HEK293 (cell line): ENCODE data around the gene MRGPRE.

Experiments
- KLF16 ChIP-seq: fragments of 450-650 bp; formaldehyde crosslinking; IDR thresholded peaks from 2 replicates; pipeline ENCODE4 v1.5.1; 2017; ENCODE audit warnings: missing biosample characterization, missing genetic modification characterization
- ZNF121 ChIP-seq: fragments of 450-650 bp; formaldehyde crosslinking; IDR thresholded peaks from 2 replicates; pipeline ENCODE4 v1.5.1; 2016; ENCODE audit warnings: missing biosample characterization, missing genetic modification characterization
- ZNF239 ChIP-seq: fragments of 450-650 bp; formaldehyde crosslinking; IDR thresholded peaks from 2 replicates; pipeline ENCODE4 v1.5.1; 2016; ENCODE audit warnings: missing biosample characterization, missing genetic modification characterization
- ZNF791 ChIP-seq: fragments of 450-650 bp; formaldehyde crosslinking; IDR thresholded peaks from 2 replicates; pipeline ENCODE4 v1.5.1; 2016; ENCODE audit warnings: missing biosample characterization, missing genetic modification characterization
- TF ChIP-seq, protein P1 (sequence below): fragments of 450-650 bp; formaldehyde crosslinking; IDR thresholded peaks from 2 replicates; pipeline ENCODE4 v1.5.1; 2016; ENCODE audit warnings: missing biosample characterization, missing genetic modification characterization

DNA sequence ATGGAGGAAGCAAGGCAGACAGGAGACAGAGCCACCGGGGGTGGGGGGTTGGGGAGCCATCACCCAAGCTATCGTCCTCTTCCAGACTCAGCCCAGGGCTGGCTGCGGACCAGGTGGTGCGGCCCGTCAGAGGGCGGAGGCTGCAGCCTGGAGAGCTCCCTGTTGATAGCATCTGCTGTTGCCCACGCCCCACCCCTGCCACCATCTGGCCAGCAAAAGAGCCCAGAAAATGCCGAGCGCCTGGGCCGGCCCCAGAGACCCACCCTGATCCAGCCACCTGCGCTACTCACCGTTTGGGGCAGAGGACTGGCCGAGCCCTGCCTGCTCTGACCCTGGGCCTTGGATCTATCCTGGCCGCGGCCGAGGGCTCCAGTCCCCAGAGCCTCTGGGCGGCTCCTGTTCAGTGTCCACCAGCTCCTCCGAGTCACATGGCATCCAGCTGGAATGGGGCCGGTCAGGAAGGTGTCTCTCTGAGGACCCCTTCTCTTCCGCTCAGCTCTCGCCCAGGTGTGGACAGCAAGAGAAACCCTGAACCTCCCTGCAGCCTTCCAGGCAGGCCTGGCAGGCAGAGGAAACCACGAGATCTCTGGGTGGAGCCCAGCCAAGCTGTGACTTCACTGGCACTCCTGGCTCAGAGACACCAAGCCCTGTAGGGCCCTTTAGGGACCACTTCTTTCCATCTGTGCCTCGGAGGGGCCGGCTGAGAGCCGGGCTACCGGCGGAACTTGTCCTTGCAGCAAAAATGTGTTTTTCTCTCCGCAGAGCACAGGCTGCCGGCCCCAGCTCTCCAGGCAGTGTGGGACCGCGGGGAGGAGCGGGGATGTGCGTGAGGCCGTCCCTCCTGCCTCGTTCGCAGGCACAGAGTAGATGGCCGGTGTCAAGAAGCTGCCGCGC lies at the start of gene MRGPRE:
- TF ChIP-seq, protein P1, sequence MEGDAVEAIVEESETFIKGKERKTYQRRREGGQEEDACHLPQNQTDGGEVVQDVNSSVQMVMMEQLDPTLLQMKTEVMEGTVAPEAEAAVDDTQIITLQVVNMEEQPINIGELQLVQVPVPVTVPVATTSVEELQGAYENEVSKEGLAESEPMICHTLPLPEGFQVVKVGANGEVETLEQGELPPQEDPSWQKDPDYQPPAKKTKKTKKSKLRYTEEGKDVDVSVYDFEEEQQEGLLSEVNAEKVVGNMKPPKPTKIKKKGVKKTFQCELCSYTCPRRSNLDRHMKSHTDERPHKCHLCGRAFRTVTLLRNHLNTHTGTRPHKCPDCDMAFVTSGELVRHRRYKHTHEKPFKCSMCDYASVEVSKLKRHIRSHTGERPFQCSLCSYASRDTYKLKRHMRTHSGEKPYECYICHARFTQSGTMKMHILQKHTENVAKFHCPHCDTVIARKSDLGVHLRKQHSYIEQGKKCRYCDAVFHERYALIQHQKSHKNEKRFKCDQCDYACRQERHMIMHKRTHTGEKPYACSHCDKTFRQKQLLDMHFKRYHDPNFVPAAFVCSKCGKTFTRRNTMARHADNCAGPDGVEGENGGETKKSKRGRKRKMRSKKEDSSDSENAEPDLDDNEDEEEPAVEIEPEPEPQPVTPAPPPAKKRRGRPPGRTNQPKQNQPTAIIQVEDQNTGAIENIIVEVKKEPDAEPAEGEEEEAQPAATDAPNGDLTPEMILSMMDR, result no peak
- no peak for TF ChIP-seq KLF16
- no peak for TF ChIP-seq ZNF121 (tag by site-specific recombination)
- no peak for TF ChIP-seq ZNF791 (tag by site-specific recombination)
- TF ChIP-seq ZNF239 (tag by site-specific recombination), result no peak
